Astrocyte (in vitro differentiated cells and primary cell): Measurements from ENCODE around the gene SBDS. TPM values are rescaled to one million over a fixed set of nuclear protein-coding genes. Genes with fewer than 3 reads are reported as not detected.
"Not testable (repeated sequence)": the region's sequence is repeated elsewhere in the genome, so short reads cannot be mapped to it uniquely, and the experiment has no call there.

Source experiments
- DNase-seq: peaks from one replicate; pipeline ENCODE4 v3.0.0-alpha.2; 2010; ENCODE audit warnings: low read depth
- FAIRE-seq: peaks from 2 replicates; lab custom pipeline; 2011; peaks lifted over from hg19 to GRCh38; lab: Jason Lieb, UNC
- H2AFZ ChIP-seq: 2 replicates; pipeline ENCODE4 v1.6.0; 2012; ENCODE audit warnings: low read depth, low read length, inconsistent platforms
- H3K27ac ChIP-seq: 2 replicates; pipeline ENCODE4 v1.5.1; 2011; ENCODE audit warnings: low read depth, low read length, inconsistent platforms
- H3K27me3 ChIP-seq: 2 replicates; pipeline ENCODE4 v1.6.0; 2011; ENCODE audit warnings: low read length, inconsistent platforms; ENCODE audit not compliant: insufficient read depth
- H3K36me3 ChIP-seq: 2 replicates; pipeline ENCODE4 v1.5.1; 2011; ENCODE audit warnings: low read length, inconsistent platforms; ENCODE audit not compliant: insufficient read depth
- H3K4me1 ChIP-seq: 2 replicates; pipeline ENCODE4 v1.5.1; 2011; ENCODE audit warnings: low read length, inconsistent platforms; ENCODE audit not compliant: insufficient read depth
- H3K4me2 ChIP-seq: 2 replicates; pipeline ENCODE4 v1.6.0; 2012; ENCODE audit warnings: low read length, inconsistent platforms
- H3K4me3 ChIP-seq: 2 replicates; pipeline ENCODE4 v1.5.1; 2011; ENCODE audit warnings: low read depth, mild to moderate bottlenecking, low read length, inconsistent platforms; ENCODE audit not compliant: insufficient read depth
- H3K79me2 ChIP-seq: 2 replicates; pipeline ENCODE4 v1.6.0; 2012; ENCODE audit warnings: mild to moderate bottlenecking, low read length, inconsistent platforms; ENCODE audit not compliant: insufficient read depth
- H3K9ac ChIP-seq: 2 replicates; pipeline ENCODE4 v1.6.0; 2012; ENCODE audit warnings: mild to moderate bottlenecking, low read length, inconsistent platforms
- H3K9me3 ChIP-seq: 2 replicates; pipeline ENCODE4 v1.5.1; 2012; ENCODE audit warnings: low read depth, mild to moderate bottlenecking, low read length, inconsistent platforms; ENCODE audit not compliant: insufficient read depth
- H4K20me1 ChIP-seq: 2 replicates; pipeline ENCODE4 v1.6.0; 2012; ENCODE audit warnings: low read length, inconsistent platforms; ENCODE audit not compliant: insufficient read depth
- H3K27ac Mint-ChIP-seq: one replicate; pipeline ENCODE4 v1.8.0; 2021; ENCODE audit warnings: mild to moderate bottlenecking, mixed read lengths; ENCODE audit not compliant: unreplicated experiment
- H3K27me3 Mint-ChIP-seq: one replicate; pipeline ENCODE4 v1.8.0; 2021; ENCODE audit warnings: low read depth, mixed read lengths; ENCODE audit not compliant: unreplicated experiment
- H3K36me3 Mint-ChIP-seq: one replicate; pipeline ENCODE4 v1.8.0; 2021; ENCODE audit warnings: low read depth, mixed read lengths; ENCODE audit not compliant: unreplicated experiment
- H3K4me1 Mint-ChIP-seq: one replicate; pipeline ENCODE4 v1.8.0; 2021; ENCODE audit warnings: low read depth, mixed read lengths; ENCODE audit not compliant: unreplicated experiment
- H3K4me3 Mint-ChIP-seq: one replicate; pipeline ENCODE4 v1.8.0; 2021; ENCODE audit warnings: mild to moderate bottlenecking, moderate library complexity, mixed read lengths; ENCODE audit not compliant: unreplicated experiment
- H3K9me3 Mint-ChIP-seq: one replicate; pipeline ENCODE4 v1.8.0; 2021; ENCODE audit warnings: mild to moderate bottlenecking, mixed read lengths; ENCODE audit not compliant: unreplicated experiment
- total RNA-seq: library from RNA; stranded (reverse); gene quantifications from 2 replicates; pipeline ENCODE4 v1.2.1, GENCODE V29; 2021
- TF ChIP-seq, protein P1 (sequence below): IDR thresholded peaks from 2 replicates; pipeline ENCODE4 v1.5.1; 2011; ENCODE audit warnings: low read depth, mild to moderate bottlenecking, inconsistent platforms, low read length, moderate library complexity; ENCODE audit not compliant: insufficient read depth

The SBDS gene
- total RNA-seq, 1 donor from 2014 or later: 165 TPM

DNA sequence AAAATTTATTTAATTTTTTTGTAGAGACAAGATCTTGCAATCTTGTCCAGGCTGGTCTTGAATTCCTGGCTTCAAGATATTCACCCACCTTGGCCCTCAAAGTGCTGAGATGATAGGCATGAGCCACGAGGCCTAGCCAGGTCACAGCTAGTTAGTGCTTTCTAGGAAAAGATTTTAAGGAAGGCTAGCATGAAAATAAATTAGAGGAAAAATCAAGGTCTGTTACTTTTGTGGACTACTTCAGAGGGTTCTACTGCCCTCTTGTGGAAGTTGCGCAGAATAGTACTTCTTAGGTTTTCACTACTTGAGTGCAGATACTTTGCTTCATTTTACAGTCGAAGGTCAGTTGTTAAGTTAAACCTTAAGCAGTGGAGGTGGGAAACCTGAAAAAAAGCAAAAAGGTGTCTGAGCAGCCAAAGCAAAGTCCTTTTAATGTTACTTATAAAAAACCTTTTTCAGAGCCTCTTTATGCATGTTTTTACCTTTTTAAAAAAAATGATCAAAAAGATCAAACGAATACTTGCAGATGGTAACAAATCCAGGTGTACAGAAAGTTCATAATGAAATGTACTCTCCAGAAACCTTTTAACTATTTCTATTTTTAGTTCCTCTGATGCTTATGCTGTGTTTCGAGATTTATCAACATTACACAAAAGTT, 5.3 kb upstream of the SBDS start:
- H3K36me3 ChIP-seq, H4K20me1 ChIP-seq, H3K27me3 Mint-ChIP-seq, H3K27me3 ChIP-seq, H3K4me2 ChIP-seq, H3K36me3 Mint-ChIP-seq, H3K27ac ChIP-seq, H3K9me3 Mint-ChIP-seq, H2AFZ ChIP-seq, H3K9ac ChIP-seq, H3K4me3 Mint-ChIP-seq, H3K9me3 ChIP-seq, H3K4me3 ChIP-seq, H3K4me1 Mint-ChIP-seq, DNase-seq, H3K27ac Mint-ChIP-seq, H3K4me1 ChIP-seq: not testable (repeated sequence)
- TF ChIP-seq, protein P1, sequence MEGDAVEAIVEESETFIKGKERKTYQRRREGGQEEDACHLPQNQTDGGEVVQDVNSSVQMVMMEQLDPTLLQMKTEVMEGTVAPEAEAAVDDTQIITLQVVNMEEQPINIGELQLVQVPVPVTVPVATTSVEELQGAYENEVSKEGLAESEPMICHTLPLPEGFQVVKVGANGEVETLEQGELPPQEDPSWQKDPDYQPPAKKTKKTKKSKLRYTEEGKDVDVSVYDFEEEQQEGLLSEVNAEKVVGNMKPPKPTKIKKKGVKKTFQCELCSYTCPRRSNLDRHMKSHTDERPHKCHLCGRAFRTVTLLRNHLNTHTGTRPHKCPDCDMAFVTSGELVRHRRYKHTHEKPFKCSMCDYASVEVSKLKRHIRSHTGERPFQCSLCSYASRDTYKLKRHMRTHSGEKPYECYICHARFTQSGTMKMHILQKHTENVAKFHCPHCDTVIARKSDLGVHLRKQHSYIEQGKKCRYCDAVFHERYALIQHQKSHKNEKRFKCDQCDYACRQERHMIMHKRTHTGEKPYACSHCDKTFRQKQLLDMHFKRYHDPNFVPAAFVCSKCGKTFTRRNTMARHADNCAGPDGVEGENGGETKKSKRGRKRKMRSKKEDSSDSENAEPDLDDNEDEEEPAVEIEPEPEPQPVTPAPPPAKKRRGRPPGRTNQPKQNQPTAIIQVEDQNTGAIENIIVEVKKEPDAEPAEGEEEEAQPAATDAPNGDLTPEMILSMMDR: peak; percentile 7
- peak; percentile 76 for FAIRE-seq
- peaks cover 15% of the 10 kb centered on the region for H3K79me2 ChIP-seq

DNA sequence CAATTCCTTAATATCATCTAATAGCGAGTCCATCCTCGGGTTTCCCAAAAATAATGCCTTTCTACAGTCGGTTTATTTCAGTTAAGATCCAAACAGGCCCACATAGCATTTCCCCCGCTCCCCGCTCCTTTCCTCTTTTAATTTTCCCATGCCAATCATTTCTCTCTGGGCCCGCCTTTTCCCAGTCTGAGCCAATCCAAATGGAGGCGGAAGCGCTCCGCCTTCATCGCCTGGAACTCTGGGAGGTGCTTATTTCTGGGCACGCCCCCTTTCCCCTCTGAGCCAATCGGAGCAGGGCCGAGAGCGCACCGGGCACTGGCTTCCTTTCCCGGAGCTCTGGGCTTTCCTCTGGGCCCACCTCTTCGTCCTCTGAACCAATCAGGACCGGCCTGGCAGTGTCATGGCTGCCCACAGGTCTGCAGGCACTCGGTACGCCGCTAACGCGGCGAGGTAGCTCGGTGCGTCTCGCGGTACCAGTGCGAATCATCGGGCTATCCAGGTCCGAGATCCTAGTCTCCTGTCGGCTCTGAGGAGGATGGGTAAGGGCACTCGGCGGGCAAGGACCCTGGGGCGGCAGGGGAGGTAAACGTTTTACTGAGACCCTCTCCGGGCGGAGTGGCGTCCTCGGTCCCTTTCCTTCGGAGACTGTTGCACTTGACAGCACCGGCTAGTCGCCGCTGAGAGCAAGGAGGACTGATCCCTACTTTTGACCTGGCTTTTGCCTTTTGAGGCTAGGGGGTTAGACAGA, 1.2 kb upstream of the SBDS start, which contains the start of gene TYW1:
TYW1 (plus strand) TSS at position 390 of the 748 bp plus-strand sequence; CDS start at position 536, 146 bp downstream.
- H4K20me1 ChIP-seq, H3K9me3 Mint-ChIP-seq, H3K27me3 ChIP-seq, H3K9me3 ChIP-seq, H3K36me3 Mint-ChIP-seq, H3K4me1 ChIP-seq, H3K27me3 Mint-ChIP-seq, H3K4me1 Mint-ChIP-seq, FAIRE-seq: not testable (repeated sequence)
- DNase-seq: peak; percentile 89
- H2AFZ ChIP-seq: peak within 1 kb of the TSS; percentile 90
- peak within 1 kb of the TSS; percentile 92 for H3K9ac ChIP-seq
- Mint-ChIP-seq H3K27ac (peak within 1 kb of the TSS; percentile 92), H3K4me3 (peak within 1 kb of the TSS; percentile 98)
- H3K4me3 ChIP-seq: peak within 1 kb of the TSS; percentile 82
- peak within 1 kb of the TSS; percentile 87 for H3K4me2 ChIP-seq
- peaks cover 38% of the 10 kb centered on the region for H3K79me2 ChIP-seq
- H3K27ac ChIP-seq: peak within 1 kb of the TSS; percentile 71
- H3K36me3 ChIP-seq: peaks cover 13% of the 10 kb centered on the region

DNA sequence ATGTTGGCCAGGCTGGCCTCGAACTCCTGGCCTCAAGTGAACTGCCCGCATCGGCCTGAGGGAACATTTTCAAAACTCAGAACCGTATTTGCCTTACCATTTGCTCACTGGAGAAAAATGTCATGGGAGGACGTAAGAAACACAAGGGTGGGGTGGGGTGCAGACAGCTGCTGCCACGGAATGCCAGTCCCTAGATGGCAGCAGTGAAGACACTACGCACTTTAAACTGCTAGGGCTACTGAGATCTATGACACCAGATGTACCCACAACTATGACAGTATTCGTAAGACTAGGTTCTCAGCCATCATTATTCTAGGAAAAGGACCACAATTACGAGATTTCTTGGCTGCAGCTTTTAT, 716 bp downstream of the SBDS start:
- H3K27ac Mint-ChIP-seq: peak overlapping the region; percentile 98

DNA sequence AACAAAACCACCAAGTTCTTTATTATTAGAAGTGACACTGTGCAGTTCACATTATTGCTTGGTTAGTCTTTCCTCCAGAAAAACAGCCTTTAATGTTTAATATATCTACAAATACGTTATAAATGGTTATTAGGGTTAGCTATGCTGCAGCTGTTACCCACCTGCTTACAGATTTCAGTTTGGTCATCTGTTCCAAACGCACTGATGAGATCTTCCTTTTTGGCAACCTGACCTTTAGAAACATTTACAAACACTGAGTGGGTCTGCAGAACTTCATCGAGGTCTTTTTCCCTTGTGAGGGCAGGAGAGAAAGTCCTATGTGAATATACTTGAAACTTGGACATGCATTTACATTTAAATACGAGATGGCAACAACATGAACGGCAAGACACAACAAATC, 1.3 kb downstream of the SBDS start:
- H3K4me3 ChIP-seq: peak overlapping the region; percentile 88
- not testable (repeated sequence) for H4K20me1 ChIP-seq, H3K27me3 ChIP-seq, H3K4me1 ChIP-seq, H3K9me3 Mint-ChIP-seq, DNase-seq, H3K9me3 ChIP-seq, H2AFZ ChIP-seq, H3K4me1 Mint-ChIP-seq, H3K36me3 Mint-ChIP-seq, H3K27me3 Mint-ChIP-seq
- H3K79me2 ChIP-seq: peaks cover 38% of the 10 kb centered on the region
- peak overlapping the region; percentile 98 for H3K4me3 Mint-ChIP-seq
- H3K27ac Mint-ChIP-seq: peak overlapping the region; percentile 98
- FAIRE-seq: peak; percentile 32
- H3K36me3 ChIP-seq: peaks cover 15% of the 10 kb centered on the region
- H3K9ac ChIP-seq: peak overlapping the region; percentile 97
- peak overlapping the region; percentile 86 for H3K4me2 ChIP-seq
- peak overlapping the region; percentile 95 for H3K27ac ChIP-seq

More for the DNA sequence above, 716 bp downstream of the SBDS start:
- TF ChIP-seq, protein P1: peak; percentile 29
- peak overlapping the region; percentile 98 for H3K4me3 Mint-ChIP-seq
- peaks cover 38% of the 10 kb centered on the region for H3K79me2 ChIP-seq
- not testable (repeated sequence) for H3K4me1 ChIP-seq, H3K36me3 Mint-ChIP-seq, H3K9me3 ChIP-seq, H2AFZ ChIP-seq, H4K20me1 ChIP-seq, H3K9me3 Mint-ChIP-seq, H3K27me3 ChIP-seq, H3K27me3 Mint-ChIP-seq, H3K4me1 Mint-ChIP-seq
- peak overlapping the region; percentile 88 for H3K4me3 ChIP-seq
- H3K36me3 ChIP-seq: peaks cover 15% of the 10 kb centered on the region
- H3K27ac ChIP-seq: peak overlapping the region; percentile 95
- peak overlapping the region; percentile 97 for H3K9ac ChIP-seq
- DNase-seq (peak; percentile 80), FAIRE-seq (peak; percentile 77)
- peak overlapping the region; percentile 86 for H3K4me2 ChIP-seq
